IMR-90 (cell line): ENCODE results near the gene PAQR5. TPM values are rescaled to one million over a fixed set of nuclear protein-coding genes. Genes with fewer than 3 reads are reported as not detected.

Source experiments
- ATAC-seq: fragments of 200-7000 bp; cut with Tn5 transposase; 2 replicates; pipeline ENCODE4 v1.9.1; 2020; ENCODE audit warnings: low read depth, mild to moderate bottlenecking, moderate library complexity
- BruUV-seq: library from RNA; stranded (reverse); fragments of 400-500 nt; replicated peaks from 2 replicates; lab custom pipeline; 2021; lab: Mats Ljungman, UMichigan
- CTCF ChIA-PET: fragments of 300-600 bp; formaldehyde crosslinking; extraction: SDS; loops from one replicate; lab custom pipeline; 2021; ENCODE audit warnings: antibody characterized with exemption; lab: Yijun Ruan, JAX
- POLR2A ChIA-PET: fragments of 300-600 bp; sonication (Branson Sonifier 250); formaldehyde crosslinking; loops from one replicate; lab custom pipeline; 2022; ENCODE audit warnings: antibody characterized with exemption; ENCODE audit not compliant: unreplicated experiment; lab: Charles Lee
- DNase-seq: peaks from one replicate; pipeline ENCODE4 v3.0.0; 2013
- H2AFZ ChIP-seq: replicated peaks from 2 replicates; pipeline ENCODE3; 2013; ENCODE audit warnings: low read length, mild to moderate bottlenecking; ENCODE audit not compliant: poor library complexity
- H2AK5ac ChIP-seq: 2 replicates; pipeline ENCODE4 v1.6.1; 2013; ENCODE audit warnings: low read depth, low read length, inconsistent platforms
- H2AK9ac ChIP-seq: replicated peaks from 2 replicates; pipeline ENCODE3; 2013; ENCODE audit warnings: mild to moderate bottlenecking, low read depth, low read length, moderate library complexity; ENCODE audit not compliant: poor library complexity
- H2BK120ac ChIP-seq: 2 replicates; pipeline ENCODE4 v1.6.1; 2013; ENCODE audit warnings: low read depth, low read length, inconsistent platforms
- H2BK15ac ChIP-seq: 3 replicates; pipeline ENCODE4 v1.6.1; 2013; ENCODE audit warnings: low read depth, low read length, inconsistent platforms
- H2BK20ac ChIP-seq: 2 replicates; pipeline ENCODE4 v1.6.1; 2013; ENCODE audit warnings: low read depth, mild to moderate bottlenecking, inconsistent platforms, low read length, moderate library complexity
- H2BK5ac ChIP-seq: 2 replicates; pipeline ENCODE4 v1.6.1; 2013; ENCODE audit warnings: mild to moderate bottlenecking, low read depth, low read length, inconsistent platforms; ENCODE audit not compliant: poor library complexity, severe bottlenecking
- H3K14ac ChIP-seq: replicated peaks from 2 replicates; pipeline ENCODE4 v1.6.1; 2013; ENCODE audit warnings: low read depth, low read length, inconsistent platforms
- H3K18ac ChIP-seq: 2 replicates; pipeline ENCODE4 v1.6.1; 2013; ENCODE audit warnings: low read depth, low read length, control low read depth
- H3K23ac ChIP-seq: 2 replicates; pipeline ENCODE4 v1.6.1; 2013; ENCODE audit warnings: low read depth, low read length, inconsistent platforms
- H3K27ac ChIP-seq: 2 replicates; pipeline ENCODE4 v1.5.1; 2013; ENCODE audit warnings: mild to moderate bottlenecking, control low read depth, low read length; ENCODE audit not compliant: insufficient read depth
- H3K27me3 ChIP-seq: 2 replicates; pipeline ENCODE4 v1.6.1; 2013; ENCODE audit warnings: low read length; ENCODE audit not compliant: control insufficient read depth, insufficient read depth
- H3K36me3 ChIP-seq: 2 replicates; pipeline ENCODE4 v1.6.1; 2013; ENCODE audit warnings: low read length, mixed read lengths; ENCODE audit not compliant: control insufficient read depth, insufficient read depth
- H3K4ac ChIP-seq: 2 replicates; pipeline ENCODE4 v1.6.1; 2013; ENCODE audit warnings: low read depth, low read length, inconsistent platforms
- H3K4me1 ChIP-seq: 2 replicates; pipeline ENCODE4 v1.6.1; 2013; ENCODE audit warnings: low read length, mixed read lengths; ENCODE audit not compliant: control insufficient read depth, insufficient read depth
- H3K4me2 ChIP-seq: 2 replicates; pipeline ENCODE4 v1.6.1; 2013; ENCODE audit warnings: low read depth, mild to moderate bottlenecking, control low read depth, low read length, moderate library complexity
- H3K4me3 ChIP-seq: 2 replicates; pipeline ENCODE4 v1.5.1; 2013; ENCODE audit warnings: low read depth, mild to moderate bottlenecking, control low read depth, low read length, moderate library complexity; ENCODE audit not compliant: insufficient read depth
- H3K56ac ChIP-seq: 2 replicates; pipeline ENCODE4 v1.6.1; 2013; ENCODE audit warnings: low read length, inconsistent platforms; ENCODE audit not compliant: insufficient read depth; ENCODE audit errors: extremely low read depth
- H3K79me1 ChIP-seq, 2 experiments: 2 replicates each; pipeline ENCODE4 v1.6.1; 2013; ENCODE audit warnings: low read length in 2 of 2, inconsistent platforms in 1 of 2, low read depth in 1 of 2
- H3K9ac ChIP-seq: 2 replicates; pipeline ENCODE4 v1.6.1; 2013; ENCODE audit warnings: low read depth, low read length, control low read depth
- H3K9me1 ChIP-seq: 2 replicates; pipeline ENCODE4 v1.6.1; 2013; ENCODE audit warnings: low read length, inconsistent platforms; ENCODE audit not compliant: insufficient read depth
- H3K9me3 ChIP-seq: 2 replicates; pipeline ENCODE4 v1.6.1; 2013; ENCODE audit warnings: low read length; ENCODE audit not compliant: control insufficient read depth, insufficient read depth
- H4K20me1 ChIP-seq: 2 replicates; pipeline ENCODE4 v1.6.1; 2013; ENCODE audit warnings: low read length, inconsistent platforms; ENCODE audit not compliant: insufficient read depth
- H4K5ac ChIP-seq: 2 replicates; pipeline ENCODE4 v1.6.1; 2013; ENCODE audit warnings: mild to moderate bottlenecking, low read depth, low read length, control low read depth
- H4K8ac ChIP-seq, 2 experiments: 2 replicates each; pipeline ENCODE4 v1.6.1; 2013; ENCODE audit warnings: low read depth in 2 of 2, low read length in 2 of 2, control low read depth in 1 of 2, inconsistent platforms in 1 of 2
- H4K91ac ChIP-seq: 2 replicates; pipeline ENCODE4 v1.6.1; 2013; ENCODE audit warnings: low read depth, low read length, inconsistent platforms; ENCODE audit not compliant: insufficient read depth
- BHLHE40 ChIP-seq: fragments of 150-350 bp; IDR thresholded peaks from 2 replicates; pipeline ENCODE4 v1.6.1; 2016; ENCODE audit warnings: mild to moderate bottlenecking, low read depth, low read length
- CEBPB ChIP-seq: IDR thresholded peaks from 2 replicates; pipeline ENCODE4 v1.6.1; 2012; ENCODE audit warnings: low read depth, low read length, improper control_type of control experiment
- CHD1 ChIP-seq: IDR thresholded peaks from 2 replicates; pipeline ENCODE4 v1.6.1; 2012; ENCODE audit warnings: low read depth, low read length, improper control_type of control experiment
- ELK1 ChIP-seq: fragments of 150-350 bp; IDR thresholded peaks from 2 replicates; pipeline ENCODE4 v1.6.1; 2016; ENCODE audit warnings: low read depth, mild to moderate bottlenecking, low read length, moderate library complexity, borderline replicate concordance
- FOS ChIP-seq: fragments of 150-350 bp; IDR thresholded peaks from 2 replicates; pipeline ENCODE4 v1.6.1; 2016; ENCODE audit warnings: low read depth, low read length
- MAFK ChIP-seq: IDR thresholded peaks from 2 replicates; pipeline ENCODE4 v1.6.1; 2012; ENCODE audit warnings: low read depth, low read length, improper control_type of control experiment
- MAZ ChIP-seq: IDR thresholded peaks from 2 replicates; pipeline ENCODE4 v1.6.1; 2012; ENCODE audit warnings: low read depth, mild to moderate bottlenecking, low read length, improper control_type of control experiment, moderate library complexity, borderline replicate concordance
- MXI1 ChIP-seq: IDR thresholded peaks from 2 replicates; pipeline ENCODE4 v1.6.1; 2012; ENCODE audit warnings: low read depth, mild to moderate bottlenecking, low read length, moderate library complexity, borderline replicate concordance
- NFE2L2 ChIP-seq: fragments of 150-350 bp; IDR thresholded peaks from 2 replicates; pipeline ENCODE4 v1.6.1; 2016; ENCODE audit warnings: low read depth, mild to moderate bottlenecking, low read length
- POLR2A ChIP-seq: IDR thresholded peaks from 2 replicates; pipeline ENCODE4 v1.6.1; 2012; ENCODE audit warnings: mild to moderate bottlenecking, low read depth, low read length
- RAD21 ChIP-seq: IDR thresholded peaks from 2 replicates; pipeline ENCODE4 v1.6.1; 2012; ENCODE audit warnings: low read length, improper control_type of control experiment
- RCOR1 ChIP-seq: IDR thresholded peaks from 2 replicates; pipeline ENCODE4 v1.6.1; 2012; ENCODE audit warnings: mild to moderate bottlenecking, low read length, improper control_type of control experiment; ENCODE audit not compliant: insufficient replicate concordance
- RFX5 ChIP-seq: IDR thresholded peaks from 2 replicates; pipeline ENCODE4 v1.8.0; 2012; ENCODE audit warnings: low read depth, mild to moderate bottlenecking, low read length, moderate library complexity
- SMC3 ChIP-seq: fragments of 150-350 bp; IDR thresholded peaks from 2 replicates; pipeline ENCODE4 v1.6.1; 2016; ENCODE audit warnings: low read depth, mild to moderate bottlenecking, antibody characterized with exemption, low read length, moderate library complexity
- WGBS, 2 experiments: methylation state at CpG; one replicate each; pipeline versions ENCODE4 v1.1.5 to v1.1.7; 2013; ENCODE audit warnings: missing lambda C conversion rate in 2 of 2; ENCODE audit not compliant: insufficient read length in 1 of 2; ENCODE audit errors: extremely low coverage in 2 of 2; 5-methylcytosine and 5-hydroxymethylcytosine counted together
- dilution Hi-C: fragments of 300-500 bp; cut with HindIII; formaldehyde crosslinking; loops from one replicate; pipeline ENCODE4 v1.14.3; 2018; ENCODE audit warnings: low sequenced_read_pairs; ENCODE audit not compliant: unreplicated experiment
- in situ Hi-C: fragments of 300-500 bp; cut with MboI; formaldehyde crosslinking; loops from 3 replicates; pipeline ENCODE4 v1.14.3; 2019; ENCODE audit warnings: low sequenced_read_pairs, inconsistent platforms, mixed read lengths
- intact Hi-C: fragments of 100-400 bp; cut with micrococcal nuclease; formaldehyde crosslinking; loops from 2 replicates; pipeline ENCODE4 v1.10.0; 2022
- polyA plus RNA-seq, 3 experiments: library from polyadenylated mRNA; depleted of rRNA; stranded (reverse); fragments of >200 nt; gene quantifications; 2 replicates each; pipeline ENCODE4 v1.2.3, GENCODE V29; 2012; ENCODE audit warnings: low replicate concordance in 1 of 3
- total RNA-seq: library from RNA; depleted of rRNA; stranded (reverse); fragments of >200 nt; gene quantifications from 2 replicates; pipeline ENCODE4 v1.2.3, GENCODE V29; 2012
- TF ChIP-seq, protein P1 (sequence below): fragments of 150-350 bp; IDR thresholded peaks from 2 replicates; pipeline ENCODE4 v1.6.1; 2017; ENCODE audit warnings: mild to moderate bottlenecking, antibody characterized with exemption, low read length, low read depth
- TF ChIP-seq, protein P2 (sequence below): conservative IDR thresholded peaks from 2 replicates; pipeline ENCODE4 v1.5.1; 2012; ENCODE audit warnings: mild to moderate bottlenecking, low read depth, low read length, improper control_type of control experiment

PAQR5 gene
- total and polyA plus RNA-seq, 2 of the 4 experiments (the other 2 are of a cell fraction) = 2.3 to 2.7 TPM

GRCh38 chr15:69360642-69361041, 61.9 kb downstream of the PAQR5 start:
- Histone ChIP-seq H4K91ac (no peak overlapping the region), H3K36me3 (no peaks in the 10 kb centered on the region), H3K14ac (no peak overlapping the region), H3K18ac (no peak overlapping the region), H4K20me1 (no peaks in the 10 kb centered on the region), H4K5ac (no peak overlapping the region), H2AK9ac (no peak overlapping the region), H3K27me3 (no peaks in the 10 kb centered on the region), H3K9ac (no peak overlapping the region), H2BK5ac (no peak overlapping the region), H3K4me2 (no peak overlapping the region), H3K9me1 (peaks cover 9% of the 10 kb centered on the region; the same call in 1 of the 2 replicates), H3K23ac (no peak overlapping the region), H2BK15ac (no peak overlapping the region), H2BK120ac (no peak overlapping the region), H3K4me3 (no peak overlapping the region), H3K56ac (no peak overlapping the region), H3K79me1 (no peaks in the 10 kb centered on the region), H3K27ac (no peak overlapping the region), H2BK20ac (no peak overlapping the region), H2AK5ac (no peak overlapping the region), H2AFZ (no peak overlapping the region), H3K9me3 (peaks cover 2% of the 10 kb centered on the region; the same call in 1 of the 2 replicates), H3K4me1 (peaks cover 2% of the 10 kb centered on the region; the same call in 1 of the 2 replicates), H3K4ac (no peak overlapping the region), H4K8ac (no peak overlapping the region)
- intact Hi-C loops = no loop called here
- BruUV-seq = no TSS peak
- no peak for ATAC-seq
- dilution Hi-C loops = no loop called here
- TF ChIP-seq MAZ (no peak), MAFK (no peak), RAD21 (no peak), BHLHE40 (no peak), CHD1 (no peak), NFE2L2 (no peak), POLR2A (no peak), ELK1 (no peak), RCOR1 (no peak), RFX5 (no peak), SMC3 (no peak), FOS (no peak), CEBPB (no peak), MXI1 (no peak)
- TF ChIP-seq, protein P1, sequence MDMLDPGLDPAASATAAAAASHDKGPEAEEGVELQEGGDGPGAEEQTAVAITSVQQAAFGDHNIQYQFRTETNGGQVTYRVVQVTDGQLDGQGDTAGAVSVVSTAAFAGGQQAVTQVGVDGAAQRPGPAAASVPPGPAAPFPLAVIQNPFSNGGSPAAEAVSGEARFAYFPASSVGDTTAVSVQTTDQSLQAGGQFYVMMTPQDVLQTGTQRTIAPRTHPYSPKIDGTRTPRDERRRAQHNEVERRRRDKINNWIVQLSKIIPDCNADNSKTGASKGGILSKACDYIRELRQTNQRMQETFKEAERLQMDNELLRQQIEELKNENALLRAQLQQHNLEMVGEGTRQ = no peak
- TF ChIP-seq, protein P2, sequence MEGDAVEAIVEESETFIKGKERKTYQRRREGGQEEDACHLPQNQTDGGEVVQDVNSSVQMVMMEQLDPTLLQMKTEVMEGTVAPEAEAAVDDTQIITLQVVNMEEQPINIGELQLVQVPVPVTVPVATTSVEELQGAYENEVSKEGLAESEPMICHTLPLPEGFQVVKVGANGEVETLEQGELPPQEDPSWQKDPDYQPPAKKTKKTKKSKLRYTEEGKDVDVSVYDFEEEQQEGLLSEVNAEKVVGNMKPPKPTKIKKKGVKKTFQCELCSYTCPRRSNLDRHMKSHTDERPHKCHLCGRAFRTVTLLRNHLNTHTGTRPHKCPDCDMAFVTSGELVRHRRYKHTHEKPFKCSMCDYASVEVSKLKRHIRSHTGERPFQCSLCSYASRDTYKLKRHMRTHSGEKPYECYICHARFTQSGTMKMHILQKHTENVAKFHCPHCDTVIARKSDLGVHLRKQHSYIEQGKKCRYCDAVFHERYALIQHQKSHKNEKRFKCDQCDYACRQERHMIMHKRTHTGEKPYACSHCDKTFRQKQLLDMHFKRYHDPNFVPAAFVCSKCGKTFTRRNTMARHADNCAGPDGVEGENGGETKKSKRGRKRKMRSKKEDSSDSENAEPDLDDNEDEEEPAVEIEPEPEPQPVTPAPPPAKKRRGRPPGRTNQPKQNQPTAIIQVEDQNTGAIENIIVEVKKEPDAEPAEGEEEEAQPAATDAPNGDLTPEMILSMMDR = no peak
- ChIA-PET POLR2A (no interaction called here), CTCF (no interaction called here)
- WGBS, 2 experiments = no CpG with 5 or more reads among the region's 1 CpG
- in situ Hi-C loops = no loop called here
- no peak for DNase-seq
